WTC11 (cell line): Measurements from ENCODE around the gene SLC2A1. TPM values are rescaled to one million over a fixed set of nuclear protein-coding genes. Genes with fewer than 3 reads are reported as not detected.

Source experiments
- ATAC-seq: fragments of 200-7000 bp; cut with Tn5 transposase; 2 replicates; pipeline ENCODE4 v1.10.0; 2021; ENCODE audit warnings: mild to moderate bottlenecking, moderate library complexity
- CTCF ChIA-PET: fragments of 300-600 bp; sonication (Branson Sonifier 250); formaldehyde crosslinking; loops from one replicate; lab custom pipeline; 2021; ENCODE audit warnings: antibody characterized with exemption; lab: Charles Lee
- POLR2A ChIA-PET: fragments of 350-600 bp; sonication (Branson Sonifier 250); formaldehyde crosslinking; loops from one replicate; lab custom pipeline; 2021; ENCODE audit warnings: antibody characterized with exemption; lab: Charles Lee
- DNase-seq: peaks from one replicate; pipeline ENCODE4 v3.0.0; 2021; ENCODE audit warnings: low spot score
- H3K27ac Mint-ChIP-seq: 2 replicates; pipeline ENCODE4 v1.8.0; 2021; ENCODE audit warnings: mixed read lengths
- H3K27me3 Mint-ChIP-seq: 2 replicates; pipeline ENCODE4 v1.8.0; 2021; ENCODE audit warnings: low read depth, mild to moderate bottlenecking, moderate library complexity, mixed read lengths
- H3K36me3 Mint-ChIP-seq: 2 replicates; pipeline ENCODE4 v1.8.0; 2021; ENCODE audit warnings: mixed read lengths
- H3K4me1 Mint-ChIP-seq: 2 replicates; pipeline ENCODE4 v1.8.0; 2022; ENCODE audit warnings: mixed read lengths
- H3K4me3 Mint-ChIP-seq: 2 replicates; pipeline ENCODE4 v1.8.0; 2021; ENCODE audit warnings: mild to moderate bottlenecking, moderate library complexity, mixed read lengths
- H3K9me3 Mint-ChIP-seq: 2 replicates; pipeline ENCODE4 v1.8.0; 2021; ENCODE audit warnings: mixed read lengths
- AFF4 ChIP-seq: sonication (generic); formaldehyde crosslinking; IDR thresholded peaks from 2 replicates; pipeline ENCODE4 v1.8.1; 2023; ENCODE audit warnings: mild to moderate bottlenecking, missing genetic modification reagents, borderline replicate concordance
- ARID4B ChIP-seq: sonication (generic); formaldehyde crosslinking; IDR thresholded peaks from 2 replicates; pipeline ENCODE4 v1.8.0; 2023; ENCODE audit warnings: missing genetic modification reagents, mild to moderate bottlenecking, borderline replicate concordance
- ATF1 ChIP-seq: sonication (generic); formaldehyde crosslinking; IDR thresholded peaks from 2 replicates; pipeline ENCODE4 v1.8.1; 2023; ENCODE audit warnings: mild to moderate bottlenecking, moderate library complexity, missing genetic modification reagents
- CDX4 ChIP-seq: fragments of 250-450 bp; sonication (Bioruptor Pico); IDR thresholded peaks from 2 replicates; pipeline ENCODE4 v1.9.0; 2021; ENCODE audit warnings: moderate library complexity, mild to moderate bottlenecking, inconsistent platforms, borderline replicate concordance
- CTCF ChIP-seq: fragments of 200-600 bp; IDR thresholded peaks from 2 replicates; pipeline ENCODE4 v1.8.0; 2022; ENCODE audit warnings: antibody characterized with exemption
- FOXJ3 ChIP-seq: sonication (generic); formaldehyde crosslinking; IDR thresholded peaks from 2 replicates; pipeline ENCODE4 v1.9.0; 2021; ENCODE audit warnings: missing genetic modification reagents, mild to moderate bottlenecking, borderline replicate concordance
- FOXP4 ChIP-seq: sonication (generic); formaldehyde crosslinking; IDR thresholded peaks from 2 replicates; pipeline ENCODE4 v1.8.0; 2022; ENCODE audit warnings: mild to moderate bottlenecking, missing genetic modification reagents
- MLX ChIP-seq: sonication (generic); formaldehyde crosslinking; IDR thresholded peaks from 2 replicates; pipeline ENCODE4 v1.8.1; 2023; ENCODE audit warnings: mild to moderate bottlenecking, missing genetic modification reagents, moderate library complexity
- MXD4 ChIP-seq: fragments of 250-450 bp; sonication (Bioruptor Pico); IDR thresholded peaks from 2 replicates; pipeline ENCODE4 v1.8.0; 2021; ENCODE audit warnings: mild to moderate bottlenecking, moderate library complexity, borderline replicate concordance
- NFYB ChIP-seq: sonication (generic); formaldehyde crosslinking; conservative IDR thresholded peaks from 2 replicates; pipeline ENCODE4 v1.8.0; 2022; ENCODE audit warnings: low read depth, missing genetic modification reagents
- OVOL2 ChIP-seq: fragments of 250-450 bp; sonication (Bioruptor Pico); IDR thresholded peaks from 2 replicates; pipeline ENCODE4 v1.9.0; 2021; ENCODE audit warnings: mild to moderate bottlenecking, borderline replicate concordance
- USF2 ChIP-seq: sonication (generic); formaldehyde crosslinking; IDR thresholded peaks from 2 replicates; pipeline ENCODE4 v1.8.1; 2023; ENCODE audit warnings: mild to moderate bottlenecking, missing genetic modification reagents, moderate library complexity
- ZNF423 ChIP-seq: fragments of 250-450 bp; sonication (Bioruptor Pico); IDR thresholded peaks from 2 replicates; pipeline ENCODE4 v2.1.2; 2022; ENCODE audit warnings: mild to moderate bottlenecking, moderate library complexity
- ZNF425 ChIP-seq: fragments of 250-450 bp; sonication (Bioruptor Pico); conservative IDR thresholded peaks from 2 replicates; pipeline ENCODE4 v1.9.0; 2021; ENCODE audit warnings: mild to moderate bottlenecking
- ZNF532 ChIP-seq: fragments of 250-450 bp; sonication (Bioruptor Pico); IDR thresholded peaks from 2 replicates; pipeline ENCODE4 v1.9.0; 2021; ENCODE audit warnings: mild to moderate bottlenecking, borderline replicate concordance
- total RNA-seq: library from RNA; stranded (reverse); gene quantifications from 3 replicates; pipeline ENCODE4 v1.2.3, GENCODE V29; 2021

SLC2A1 gene
- total RNA-seq, 1 experiment from 2014 or later, result 215 TPM

GRCh38 chr1:42973286-42973685, 14.6 kb upstream of the SLC2A1 start:
- CTCF ChIA-PET, result interaction anchor here (0.8 kb wide), 1 partner anchor 60 kb away, joined by 3 read pairs; no protein-coding TSS in a partner anchor
- peak overlapping the region; percentile 57; the same call in 1 of the 2 replicates for H3K27ac Mint-ChIP-seq
- H3K36me3 Mint-ChIP-seq, result peaks cover 49% of the 10 kb centered on the region
- POLR2A ChIA-PET, result no interaction called here
- peaks cover 22% of the 10 kb centered on the region for H3K4me1 Mint-ChIP-seq
- H3K9me3 Mint-ChIP-seq, result no peaks in the 10 kb centered on the region
- no peak overlapping the region for H3K4me3 Mint-ChIP-seq
- no peak for TF ChIP-seq AFF4 (CRISPR knock-in tag)
- no peak for TF ChIP-seq ARID4B (CRISPR knock-in tag)
- no peak for TF ChIP-seq ZNF423 (CRISPR knock-in tag)
- TF ChIP-seq CDX4 (CRISPR knock-in tag), result no peak
- no peak for TF ChIP-seq MXD4
- TF ChIP-seq USF2 (CRISPR knock-in tag), result no peak
- TF ChIP-seq NFYB (CRISPR knock-in tag), result no peak
- TF ChIP-seq MLX, result no peak
- TF ChIP-seq ZNF532 (CRISPR knock-in tag), result no peak
- TF ChIP-seq ZNF425 (CRISPR knock-in tag), result no peak
- TF ChIP-seq OVOL2 (CRISPR knock-in tag), result no peak
- no peak for TF ChIP-seq FOXJ3
- TF ChIP-seq FOXP4, result no peak
- no peak for TF ChIP-seq CTCF
- TF ChIP-seq ATF1 (CRISPR knock-in tag), result no peak
- ATAC-seq (no peak), DNase-seq (no peak)
- H3K27me3 Mint-ChIP-seq, result no peaks in the 10 kb centered on the region
